Stimulated activated CD8-positive, alpha-beta memory T cell treated with anti-CD3 and anti-CD28 coated beads, Interleukin-15, amount 100 ng/mL, for 1 hour (primary cell): ENCODE data around the gene TLDC2.

Source experiments
- DNase-seq: peaks from one replicate; pipeline ENCODE4 v3.0.0-alpha.2; 2020; ENCODE audit warnings: low read depth

TLDC2 gene

DNA sequence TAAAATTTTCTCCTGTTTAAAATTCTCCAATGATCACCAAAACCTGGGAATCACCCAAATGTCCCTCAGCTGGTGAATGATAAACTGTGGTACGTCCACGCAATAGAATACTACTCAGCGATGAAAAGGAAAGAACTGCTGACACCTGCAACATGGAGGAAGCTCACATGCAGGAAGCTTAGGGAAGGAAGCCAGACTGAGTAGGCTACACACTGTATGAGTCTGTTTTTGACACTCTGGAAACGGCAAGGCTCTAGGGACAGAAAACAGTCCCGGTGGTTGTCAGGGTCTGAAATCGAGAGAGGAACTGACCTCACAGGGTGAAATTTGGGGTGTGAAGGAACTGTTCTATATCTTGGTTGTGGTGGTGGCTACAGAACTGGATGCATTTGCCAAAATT lies 25.2 kb upstream of the TLDC2 start:
- DNase-seq, result no peak

DNA sequence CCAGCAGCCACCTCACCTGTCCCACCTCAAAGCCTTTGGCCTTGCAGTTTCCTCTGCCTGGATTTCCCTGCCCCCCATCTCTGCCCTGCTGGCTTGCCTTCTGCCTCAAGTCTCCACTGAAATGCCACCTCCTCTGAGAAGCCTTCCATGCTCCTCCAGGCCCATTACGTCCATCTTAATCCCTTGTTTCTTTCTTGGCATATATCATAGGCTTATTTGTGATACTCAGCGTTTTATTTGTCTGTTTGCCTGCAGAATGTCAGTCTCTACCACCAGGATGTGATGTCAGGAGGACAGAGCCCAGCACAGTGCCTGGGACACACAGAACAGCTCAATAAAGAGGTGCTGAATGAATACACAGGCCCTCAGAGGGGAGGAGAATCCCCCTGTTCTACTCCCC lies 24.4 kb upstream of the TLDC2 start:
- no peak for DNase-seq

DNA sequence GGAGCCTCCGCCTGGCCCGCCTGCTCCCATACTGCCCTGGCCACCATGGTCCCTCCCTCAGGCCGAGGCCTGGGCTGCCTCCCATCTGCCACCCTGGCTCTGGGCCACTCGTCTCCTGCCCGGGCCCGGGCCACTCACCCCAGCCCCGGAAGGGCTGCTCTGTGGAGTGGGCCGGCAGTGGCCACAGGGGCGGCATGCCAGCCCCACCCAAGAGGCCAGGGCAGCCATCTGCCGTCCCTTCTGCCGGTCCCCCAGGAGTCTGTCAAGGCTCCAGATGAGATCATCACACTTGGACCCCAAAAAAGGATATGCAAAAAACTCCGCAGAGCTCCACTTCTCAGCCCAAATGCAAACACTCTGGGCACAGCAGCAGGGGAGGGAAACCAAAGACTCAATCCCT lies 23.8 kb upstream of the TLDC2 start:
- DNase-seq, result no peak

DNA sequence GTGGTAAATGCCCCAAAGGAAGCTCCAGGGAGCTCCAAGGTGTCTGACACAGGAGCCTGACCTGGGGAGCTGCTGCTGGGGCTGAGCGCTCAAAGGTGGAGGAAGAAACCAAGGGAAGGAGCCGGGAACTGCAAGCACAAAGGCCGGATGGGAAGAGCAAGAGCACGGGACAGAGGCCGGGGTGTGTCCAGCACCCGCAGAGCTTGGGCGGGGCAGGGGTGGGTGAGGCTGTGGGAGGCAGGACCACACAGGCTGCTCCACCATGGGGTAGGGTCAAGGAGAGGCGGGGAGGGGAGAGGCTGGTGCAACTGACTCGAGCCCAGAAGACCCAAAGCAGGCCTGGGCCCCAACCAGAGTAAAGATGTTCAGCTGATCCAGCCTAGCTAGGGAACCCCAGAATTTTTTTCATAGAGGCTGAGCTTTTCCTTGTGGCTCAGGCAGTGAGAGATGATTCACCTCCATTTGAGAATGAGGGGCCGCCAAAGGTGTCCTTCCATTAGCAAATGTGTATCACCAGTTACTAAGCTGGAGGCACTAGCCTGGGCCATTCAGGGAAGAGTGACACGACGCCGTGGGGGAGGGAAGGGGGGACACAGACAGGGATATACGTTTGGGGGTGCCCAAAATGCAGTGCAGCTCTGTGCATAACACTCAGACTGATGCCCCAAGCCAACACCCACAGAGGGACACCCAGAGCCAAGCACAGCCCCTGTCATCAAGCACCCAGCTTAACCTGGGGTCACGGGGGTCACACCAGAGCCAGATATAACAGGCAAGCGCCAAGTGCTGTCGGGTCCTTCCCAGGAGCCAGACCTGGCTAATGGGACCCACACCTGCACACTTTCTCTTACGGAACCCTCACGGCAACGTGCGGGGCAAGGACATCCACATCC lies 21.3 kb upstream of the TLDC2 start:
- DNase-seq, result no peak

DNA sequence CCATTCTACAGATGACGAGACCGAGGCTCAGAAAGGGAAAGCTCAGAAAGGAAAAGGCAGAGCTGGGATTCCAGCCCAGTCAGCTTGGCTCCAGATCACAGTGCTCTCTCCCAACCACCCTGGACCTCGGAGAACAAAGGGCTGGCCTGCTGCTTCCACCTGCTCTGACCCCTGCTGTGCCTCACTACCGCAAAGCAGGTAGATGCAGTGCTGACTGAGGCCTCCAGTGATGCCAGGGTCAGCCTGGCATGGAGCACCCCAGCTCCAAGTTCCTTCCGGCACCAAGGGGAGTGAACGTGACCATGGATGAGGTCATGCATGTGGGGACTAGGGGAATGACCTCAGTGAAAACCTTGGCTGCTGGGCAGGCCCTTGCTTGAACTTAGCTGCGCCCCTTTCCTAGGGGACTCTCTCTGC lies 20.7 kb upstream of the TLDC2 start:
- DNase-seq, result no peak

DNA sequence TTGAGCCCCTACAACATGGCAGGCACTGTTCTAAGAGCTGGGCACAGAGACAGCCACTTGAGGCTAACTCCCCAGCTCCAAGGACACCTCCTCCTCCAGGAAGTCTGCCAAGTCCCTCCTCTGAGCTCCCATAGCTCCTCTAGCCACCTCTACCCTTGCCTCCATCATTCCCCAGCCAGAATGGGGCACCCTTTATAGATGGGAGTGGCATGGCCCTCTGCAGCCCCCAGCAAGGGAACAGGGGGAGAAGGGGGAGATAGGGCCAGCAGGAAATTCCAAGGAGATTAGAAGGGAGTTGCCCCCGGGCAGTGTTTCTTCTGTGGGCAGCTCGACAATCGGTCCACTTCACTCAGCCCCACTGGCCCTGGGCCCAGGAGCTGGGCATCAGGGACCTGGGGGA lies 19.7 kb upstream of the TLDC2 start:
- no peak for DNase-seq

DNA sequence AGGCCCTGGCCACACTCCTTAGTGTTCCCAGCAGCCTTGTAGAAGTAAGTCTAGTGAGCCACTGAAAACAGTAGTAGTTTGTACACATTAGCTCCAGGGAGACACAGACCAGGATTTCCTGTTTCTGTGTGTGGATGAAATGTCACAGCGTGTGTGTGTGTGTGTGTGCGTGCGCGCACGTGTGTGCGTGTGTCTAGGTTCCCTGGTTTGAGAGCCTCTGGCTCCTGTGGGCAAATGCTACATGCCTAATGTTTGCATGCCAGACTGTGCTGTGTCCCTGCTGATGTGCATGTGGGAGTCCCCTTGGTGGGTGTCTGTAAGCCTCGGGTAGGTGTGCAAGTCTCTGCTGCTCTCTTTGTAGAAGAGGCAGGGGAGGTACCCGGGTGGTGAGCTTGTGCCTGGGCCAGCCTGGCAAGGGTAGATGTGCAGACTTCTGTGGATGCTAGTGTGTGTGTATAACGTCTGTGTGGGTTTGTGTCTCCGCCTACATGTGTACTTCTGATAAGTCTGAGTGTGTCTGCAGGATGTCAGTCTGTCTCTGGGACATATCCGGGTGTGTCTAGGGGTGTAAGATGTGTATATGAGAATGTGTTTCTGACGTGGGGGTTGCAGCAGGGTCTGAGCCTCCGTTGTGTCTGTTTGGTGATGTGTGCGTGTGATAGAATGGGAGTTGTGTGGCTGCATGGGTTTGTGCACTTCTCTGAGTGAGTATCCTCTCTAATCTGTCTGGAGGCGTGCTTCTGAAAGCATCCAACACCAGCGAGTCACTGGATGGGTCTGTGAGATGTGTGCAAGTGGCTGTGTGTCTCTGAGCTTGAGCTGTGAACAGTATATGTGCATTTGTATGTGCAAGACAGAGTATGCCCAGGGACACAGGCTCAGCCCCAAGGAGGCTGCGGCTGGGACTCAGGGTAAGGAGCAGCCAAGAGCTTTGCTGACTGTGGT lies 19.0 kb upstream of the TLDC2 start:
- DNase-seq, result no peak

DNA sequence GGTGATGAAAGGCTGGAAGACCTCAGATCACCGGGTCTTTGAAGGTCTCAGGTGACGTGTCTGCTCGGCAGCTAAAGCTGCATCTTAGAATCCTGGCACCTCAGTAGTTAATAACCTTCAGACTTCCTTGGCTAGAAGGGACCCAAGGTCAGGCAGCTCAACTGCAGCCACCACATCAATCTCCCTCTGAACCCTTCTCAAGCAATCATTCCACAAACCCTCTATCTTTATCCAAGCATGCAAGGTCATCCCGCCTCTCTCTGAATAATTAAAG lies 16.7 kb upstream of the TLDC2 start:
- DNase-seq, result no peak

DNA sequence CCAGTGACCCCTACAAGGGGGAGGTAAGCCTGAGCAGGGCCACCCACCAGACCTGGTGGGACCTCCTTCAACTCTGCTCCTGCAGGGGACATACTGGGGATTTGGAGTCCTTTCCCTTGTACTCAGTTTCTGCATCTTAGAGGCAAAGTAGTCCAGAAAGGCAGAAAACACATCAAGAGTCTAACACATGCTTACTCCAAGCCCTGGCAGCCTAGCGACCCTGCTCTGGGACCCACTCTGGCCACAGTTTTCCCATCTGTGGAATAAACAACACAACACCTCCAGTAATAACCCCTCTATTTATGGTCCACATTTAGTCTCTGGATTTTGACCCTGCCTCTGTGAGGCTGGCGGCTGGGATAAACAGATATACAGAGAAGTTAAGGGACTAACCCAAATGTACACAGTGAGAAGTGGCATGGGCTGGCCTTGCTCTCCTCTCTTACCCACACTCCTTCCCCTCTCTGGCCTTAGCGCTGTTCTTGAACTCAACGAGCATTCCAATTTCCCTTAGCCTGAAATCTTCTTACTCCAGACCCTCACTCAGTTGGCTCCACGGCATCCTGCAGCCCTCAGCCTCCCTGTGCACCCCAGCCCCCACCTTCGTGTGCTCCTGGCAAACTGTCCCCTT lies 16.1 kb upstream of the TLDC2 start:
- DNase-seq, result no peak

DNA sequence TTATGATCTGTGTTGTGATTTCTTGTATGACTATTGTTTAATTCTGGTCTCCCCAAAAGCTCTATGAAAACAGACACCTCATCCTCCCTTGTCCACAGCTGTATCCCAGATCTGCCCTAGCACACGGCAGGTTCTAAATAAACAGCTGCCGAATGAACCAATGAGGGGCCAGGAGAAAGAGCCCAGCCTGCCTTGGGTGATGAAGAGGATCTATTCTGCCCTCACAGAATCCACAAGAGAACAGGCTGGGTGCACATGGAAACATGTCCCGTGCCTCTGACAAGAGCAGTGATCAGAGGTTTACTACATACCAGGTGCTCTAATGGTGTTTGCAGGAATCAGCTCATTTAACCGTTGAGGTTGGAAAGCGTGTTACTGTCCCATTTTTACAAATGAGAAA lies 15.6 kb upstream of the TLDC2 start:
- DNase-seq, result no peak

DNA sequence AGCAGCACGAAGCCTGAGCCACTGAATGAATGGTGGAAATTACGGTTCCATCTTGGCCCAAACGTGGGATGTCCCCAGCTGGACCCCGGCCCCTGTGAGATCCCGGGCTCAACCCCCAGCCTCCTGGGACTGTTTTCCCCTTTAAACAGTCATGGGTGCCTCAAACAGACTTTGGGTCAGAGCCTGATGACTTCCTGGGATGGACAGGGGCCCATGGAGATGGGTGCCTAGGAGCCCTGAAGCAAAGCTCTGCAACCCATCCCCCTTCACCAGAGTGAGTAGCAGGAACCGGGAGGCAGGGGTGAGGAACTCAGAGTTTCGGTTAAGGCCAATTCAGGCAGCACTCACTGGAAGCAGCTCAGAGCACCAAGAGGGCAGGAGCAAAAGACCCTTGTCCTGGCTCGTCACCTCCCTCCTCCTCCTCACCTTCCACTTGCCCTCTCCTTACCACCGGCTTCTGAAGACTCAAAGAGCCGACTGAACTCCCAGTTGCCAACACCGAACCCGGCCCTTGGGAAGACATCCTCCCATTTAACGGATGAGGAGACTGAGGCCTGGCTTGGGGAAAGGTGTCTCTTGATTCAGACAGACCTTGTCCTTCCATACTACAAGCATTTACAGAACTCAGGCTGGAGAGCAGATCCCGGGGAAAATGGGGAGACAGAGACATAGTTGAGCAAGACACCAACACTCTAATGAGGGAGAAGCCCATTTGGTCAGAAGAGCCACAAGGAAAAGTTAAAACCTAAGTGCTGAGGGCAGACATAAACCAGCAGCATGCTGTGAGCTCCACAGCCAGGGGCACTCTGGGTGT lies 14.9 kb upstream of the TLDC2 start:
- DNase-seq, result no peak

DNA sequence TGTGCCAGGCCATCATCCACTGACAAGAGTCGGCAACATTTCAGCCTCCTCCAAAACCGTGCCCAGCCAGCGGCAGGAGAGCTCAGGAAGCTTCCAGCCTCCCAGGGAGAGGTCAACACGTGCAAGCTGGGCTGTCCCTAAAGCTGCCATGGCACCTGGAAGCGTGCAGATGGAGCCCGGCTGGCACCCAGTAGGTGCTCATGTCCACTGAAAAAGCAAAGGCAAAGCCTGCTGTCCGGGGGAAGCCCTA lies 14.4 kb upstream of the TLDC2 start:
- DNase-seq, result no peak

DNA sequence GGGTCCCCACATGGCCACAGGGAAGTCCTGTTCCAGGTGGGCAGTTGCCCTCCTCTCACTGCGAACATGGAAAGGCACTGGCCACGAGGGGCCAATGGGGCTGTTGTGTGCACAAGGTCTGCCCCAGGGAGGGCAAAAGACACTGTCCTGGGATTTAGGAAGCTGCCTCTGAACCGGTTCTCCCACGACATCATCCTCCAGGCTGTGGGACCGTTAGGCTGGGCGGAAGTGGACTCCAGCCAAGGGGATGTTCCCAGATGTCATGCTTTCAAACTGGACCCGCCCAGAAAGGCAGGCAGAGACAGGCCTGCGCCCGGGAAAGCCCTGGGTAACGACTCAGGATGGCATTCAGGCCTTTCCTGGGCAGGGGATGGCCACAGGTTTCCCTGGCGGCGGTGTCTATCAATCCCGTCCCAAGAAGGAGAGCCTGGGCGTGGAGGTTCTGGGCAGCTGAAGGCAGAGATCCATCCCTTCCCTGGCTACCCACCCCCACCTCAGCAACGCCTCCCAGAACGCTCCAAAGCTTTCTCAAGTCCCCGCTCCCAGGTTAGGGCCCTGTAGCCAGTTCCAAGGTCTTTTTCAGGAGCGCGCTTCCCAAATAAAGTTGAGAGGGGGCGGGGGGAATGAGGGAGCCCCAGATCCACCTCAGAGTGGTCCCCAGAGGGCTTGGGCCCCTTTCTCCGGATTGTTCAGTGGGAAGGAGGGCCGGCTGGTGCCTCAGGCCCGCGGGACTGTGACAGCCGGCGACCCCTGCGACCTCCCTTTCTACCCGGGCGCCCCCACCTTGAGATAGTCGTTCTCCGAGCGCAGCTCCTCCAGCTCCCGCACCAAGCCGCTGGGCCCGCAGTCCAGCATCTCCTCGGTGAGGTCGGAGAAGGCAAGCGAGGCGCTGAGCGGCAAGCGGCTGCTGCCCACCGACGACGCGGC lies 13.8 kb upstream of the TLDC2 start:
- DNase-seq, result no peak

DNA sequence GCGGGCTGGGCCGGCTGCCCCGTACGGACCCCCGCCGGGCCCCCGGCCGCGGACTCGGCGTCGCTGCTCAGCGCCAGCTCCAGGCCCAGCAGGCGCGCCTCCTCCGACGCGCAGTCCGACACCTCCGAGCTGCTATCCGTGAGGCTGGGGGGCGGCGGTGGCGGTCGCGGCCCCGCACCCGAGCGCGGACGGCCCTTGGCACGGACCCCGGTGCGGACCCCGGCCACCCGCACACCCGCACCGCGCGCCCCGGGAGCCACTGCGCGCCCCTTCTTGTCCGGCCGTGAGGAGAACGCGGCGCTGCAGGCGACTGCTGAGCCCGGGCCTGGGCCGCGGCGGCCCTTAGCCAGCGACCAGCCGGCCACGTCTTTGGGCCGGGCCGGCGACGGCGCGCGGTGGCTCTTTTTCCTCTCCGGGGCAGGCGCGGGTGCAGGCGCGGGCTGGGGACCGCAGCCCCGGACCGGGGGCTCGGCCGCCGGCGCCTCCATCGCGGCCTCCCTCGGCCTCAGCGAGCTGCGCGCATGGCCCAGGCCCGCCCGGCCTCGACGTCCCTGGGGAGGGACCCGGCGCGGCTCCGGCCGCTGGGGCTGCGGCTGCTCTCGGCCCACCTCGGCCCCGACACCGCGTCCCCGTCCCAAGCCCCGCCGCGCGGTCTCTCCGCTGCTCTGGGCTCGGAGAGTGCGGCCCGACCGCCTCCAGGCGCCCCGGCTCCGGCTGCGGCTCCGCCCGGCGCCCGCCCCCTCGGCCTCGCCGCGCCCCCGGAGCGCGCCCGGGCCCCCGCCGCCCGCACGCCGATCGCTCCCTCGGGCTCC lies 12.9 kb upstream of the TLDC2 start:
- no peak for DNase-seq

DNA sequence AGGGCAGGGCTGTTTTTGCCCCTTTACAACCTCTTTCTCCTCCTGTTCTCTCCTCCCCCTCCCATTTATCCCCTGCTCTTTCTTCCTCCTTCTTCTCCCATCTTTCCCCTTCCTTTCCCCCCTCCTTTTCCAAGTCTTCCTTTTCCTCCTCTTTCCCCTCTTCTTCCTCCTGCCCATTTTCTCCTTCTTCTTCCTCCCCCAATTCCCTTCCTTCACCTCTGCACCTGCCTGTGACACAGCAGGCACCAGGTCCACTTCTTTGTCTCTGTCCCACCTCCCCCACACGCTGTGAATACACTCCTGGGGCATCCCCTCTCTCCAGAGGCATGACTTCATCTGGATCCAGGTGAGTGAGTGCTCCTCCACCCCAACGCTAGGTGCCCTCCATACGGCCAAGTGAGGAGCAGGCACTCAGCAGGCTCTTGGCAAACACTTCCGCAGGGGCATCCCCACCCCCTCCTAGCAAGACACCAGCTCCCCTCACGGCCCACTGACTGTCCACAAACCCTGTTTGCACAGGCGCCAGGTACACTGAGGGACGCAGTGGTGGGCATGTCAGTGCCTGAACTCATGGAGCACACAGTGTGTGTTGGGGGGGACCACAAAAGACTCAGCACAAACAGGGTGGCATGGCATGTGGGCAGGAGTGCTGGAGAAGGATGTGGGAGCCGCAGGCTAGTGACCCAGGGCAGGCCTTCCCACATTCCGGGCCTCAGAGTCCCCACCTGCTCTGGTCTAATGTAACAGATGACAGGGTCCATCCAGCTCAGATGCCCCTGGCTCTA lies 10.7 kb upstream of the TLDC2 start:
- no peak for DNase-seq

DNA sequence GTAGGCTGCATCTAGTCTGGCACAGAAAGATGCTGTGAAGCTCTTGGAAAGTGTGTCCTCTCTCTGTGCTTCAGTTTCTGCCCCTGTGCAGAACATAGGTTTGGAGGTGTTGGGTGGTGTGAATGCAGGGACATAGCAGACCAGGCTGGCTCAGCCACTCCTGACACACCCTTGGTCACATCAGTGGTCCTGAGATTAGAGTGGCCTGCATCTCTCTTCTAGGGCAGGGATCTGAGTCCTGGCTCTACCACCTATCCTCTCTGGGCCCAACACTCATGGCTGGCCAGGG lies 10.1 kb upstream of the TLDC2 start:
- no peak for DNase-seq

DNA sequence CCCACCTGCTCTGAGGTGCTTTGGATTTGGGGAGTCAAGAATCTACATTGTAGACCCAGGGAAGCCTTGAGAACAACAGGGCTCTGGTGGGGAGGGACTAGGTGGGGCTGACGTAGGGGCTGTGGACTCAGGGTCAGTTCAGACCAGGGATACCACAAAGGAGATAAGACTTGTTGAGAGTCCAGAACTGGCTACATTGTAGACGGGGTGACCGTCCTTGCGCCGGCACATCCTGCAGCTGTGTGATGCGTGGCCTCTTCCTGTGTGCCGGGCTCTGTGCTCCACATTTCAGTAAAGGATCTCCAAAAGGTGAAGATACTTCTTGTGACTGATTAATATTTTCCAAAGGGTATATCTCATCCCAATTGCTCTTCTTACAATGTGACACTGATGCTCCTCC lies 9.8 kb upstream of the TLDC2 start:
- no peak for DNase-seq

DNA sequence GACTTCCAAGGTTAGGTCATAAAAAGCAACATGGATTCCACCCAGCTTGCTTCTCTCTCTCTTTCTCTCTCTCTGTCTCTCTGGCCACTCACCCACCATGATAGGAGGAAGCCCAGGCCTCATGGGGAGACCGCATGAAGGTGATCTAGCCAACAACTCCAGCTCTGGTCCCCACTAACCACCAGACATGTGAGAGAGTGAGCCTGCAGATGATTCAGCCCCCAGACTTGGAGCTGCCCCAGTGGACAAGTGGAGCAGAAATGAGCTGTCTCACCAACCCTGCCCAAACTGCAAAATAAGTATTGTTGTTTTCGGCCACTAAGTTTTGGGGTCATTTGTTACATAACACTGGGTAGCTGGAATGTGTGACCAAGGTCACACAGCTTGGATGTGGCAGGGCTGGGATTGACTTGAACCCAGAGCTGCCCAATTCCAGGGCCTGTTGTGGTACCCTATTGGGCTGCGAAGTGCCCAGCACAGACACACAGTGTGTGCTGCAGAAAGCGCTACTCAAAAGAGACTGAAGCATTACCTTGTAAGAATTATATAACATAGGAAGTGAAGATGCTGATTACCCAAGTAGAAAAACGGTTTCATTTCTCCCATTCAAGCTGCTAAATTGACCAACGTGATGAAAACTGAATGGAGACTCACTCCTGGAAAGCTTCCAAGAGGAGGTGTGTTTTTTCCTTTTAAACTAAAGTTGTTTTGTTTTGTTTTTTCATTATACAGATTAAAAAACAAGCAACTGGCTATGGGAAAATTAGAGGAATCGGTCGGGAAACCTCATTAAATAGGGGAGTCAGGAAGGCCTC lies 9.1 kb upstream of the TLDC2 start:
- no peak for DNase-seq
